Glutamatergic neuron (in vitro differentiated cells): ENCODE data around the gene MACROD1. TPM values are rescaled to one million over a fixed set of nuclear protein-coding genes. Genes with fewer than 3 reads are reported as not detected.

Source experiments
- DNase-seq: peaks from one replicate; pipeline ENCODE4 v3.0.0; 2022
- H3K27ac Mint-ChIP-seq: one replicate; pipeline ENCODE4 v1.8.0; 2020; ENCODE audit warnings: mild to moderate bottlenecking, mixed read lengths, inconsistent platforms; ENCODE audit not compliant: unreplicated experiment
- H3K27me3 Mint-ChIP-seq: one replicate; pipeline ENCODE4 v1.8.0; 2020; ENCODE audit warnings: mild to moderate bottlenecking, moderate library complexity, mixed read lengths, inconsistent platforms; ENCODE audit not compliant: unreplicated experiment
- H3K36me3 Mint-ChIP-seq: one replicate; pipeline ENCODE4 v1.8.0; 2020; ENCODE audit warnings: mild to moderate bottlenecking, mixed read lengths, inconsistent platforms; ENCODE audit not compliant: unreplicated experiment
- H3K4me1 Mint-ChIP-seq: one replicate; pipeline ENCODE4 v1.8.0; 2020; ENCODE audit warnings: mild to moderate bottlenecking, low read depth, mixed read lengths, inconsistent platforms; ENCODE audit not compliant: unreplicated experiment
- H3K4me3 Mint-ChIP-seq: one replicate; pipeline ENCODE4 v1.8.0; 2020; ENCODE audit warnings: mild to moderate bottlenecking, mixed read lengths, inconsistent platforms; ENCODE audit not compliant: unreplicated experiment
- H3K9me3 Mint-ChIP-seq: one replicate; pipeline ENCODE4 v1.8.0; 2020; ENCODE audit warnings: mild to moderate bottlenecking, moderate library complexity, mixed read lengths, inconsistent platforms; ENCODE audit not compliant: unreplicated experiment
- CTCF ChIP-seq: fragments of 200-600 bp; sonication (generic); IDR thresholded peaks from one replicate; pipeline ENCODE4 v1.5.0; 2021; ENCODE audit not compliant: partially characterized antibody, unreplicated experiment
- total RNA-seq: library from RNA; stranded (reverse); fragmentation: NEBNext Ultra II Directional; extraction: Animal tissue kit (Norgen Biotek cat#: 25700); gene quantifications from one replicate; pipeline ENCODE4 v1.2.1, GENCODE V29; 2021; ENCODE audit not compliant: unreplicated experiment

Gene MACROD1
- total RNA-seq, 1 donor from 2014 or later = 12.7 TPM

GRCh38 chr11:64093233-64094039 is 72.5 kb downstream of the MACROD1 start:
- no peak overlapping the region for H3K4me3 Mint-ChIP-seq
- DNase-seq = no peak
- peaks cover 5% of the 10 kb centered on the region for H3K9me3 Mint-ChIP-seq
- H3K4me1 Mint-ChIP-seq = peaks cover 26% of the 10 kb centered on the region
- no peak overlapping the region for H3K27ac Mint-ChIP-seq
- no peak for TF ChIP-seq CTCF
- no peaks in the 10 kb centered on the region for H3K36me3 Mint-ChIP-seq
- peaks cover 7% of the 10 kb centered on the region for H3K27me3 Mint-ChIP-seq

DNA sequence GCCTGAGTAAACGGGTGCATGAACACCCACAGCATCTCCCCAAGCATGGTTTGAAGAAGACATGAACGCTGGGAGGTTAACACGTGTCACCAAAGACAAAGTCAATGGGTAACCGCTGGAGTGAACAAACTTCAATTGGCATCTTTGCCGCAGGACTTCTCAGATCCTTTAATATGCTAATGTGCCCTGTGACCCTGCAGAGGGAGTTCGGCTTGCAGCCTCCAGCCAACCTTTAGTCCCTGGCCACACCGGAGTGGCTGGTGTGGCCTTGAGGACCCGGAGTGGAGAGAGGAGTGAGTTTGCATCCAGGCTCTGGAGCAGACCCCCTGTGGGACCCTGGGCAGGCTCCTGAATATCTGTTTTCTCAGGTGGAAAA is 73.2 kb downstream of the MACROD1 start:
- Mint-ChIP-seq H3K27me3 (peaks cover 2% of the 10 kb centered on the region), H3K4me1 (peaks cover 22% of the 10 kb centered on the region), H3K9me3 (peaks cover 2% of the 10 kb centered on the region), H3K27ac (no peak overlapping the region), H3K4me3 (no peak overlapping the region), H3K36me3 (no peaks in the 10 kb centered on the region)
- no peak for DNase-seq
- TF ChIP-seq CTCF = no peak

GRCh38 chr11:64092111-64092760 is 73.7 kb downstream of the MACROD1 start:
- Mint-ChIP-seq H3K4me1 (peaks cover 22% of the 10 kb centered on the region), H3K9me3 (peaks cover 2% of the 10 kb centered on the region), H3K27ac (peak overlapping the region; percentile 22), H3K4me3 (peak overlapping the region; percentile 14), H3K27me3 (peaks cover 2% of the 10 kb centered on the region), H3K36me3 (no peaks in the 10 kb centered on the region)
- DNase-seq = no peak
- no peak for TF ChIP-seq CTCF

- no peak overlapping the region for H3K27ac Mint-ChIP-seq
- H3K4me3 Mint-ChIP-seq = no peak overlapping the region
- H3K36me3 Mint-ChIP-seq = no peaks in the 10 kb centered on the region
- TF ChIP-seq CTCF = peak; percentile 22
- peaks cover 30% of the 10 kb centered on the region for H3K4me1 Mint-ChIP-seq
- H3K9me3 Mint-ChIP-seq = peaks cover 2% of the 10 kb centered on the region
- no peak for DNase-seq
- peaks cover 2% of the 10 kb centered on the region for H3K27me3 Mint-ChIP-seq
Measured at GRCh38 chr11:64090806-64091516, 75.0 kb downstream of the MACROD1 start.
